Small intestine (tissue), 7 donors: Measurements from ENCODE around the gene CTNNA3. TPM values are rescaled to one million over a fixed set of nuclear protein-coding genes. Genes with fewer than 3 reads are reported as not detected.
"Not testable (repeated sequence)": the region's sequence is repeated elsewhere in the genome, so short reads cannot be mapped to it uniquely, and the experiment has no call there.

ENCODE experiments used
- DNase-seq, 2 donors: peaks; one replicate each; pipeline versions ENCODE4 v3.0.0 to v3.0.0-alpha.2; 2013
- FAIRE-seq: peaks from 2 replicates; lab custom pipeline; 2012; peaks lifted over from hg19 to GRCh38; lab: Jason Lieb, UNC
- H3K27ac ChIP-seq, 3 donors: one replicate each; pipeline ENCODE4 v1.5.1; 2013; ENCODE audit warnings: low read length in 2 of 3, mild to moderate bottlenecking in 2 of 3, control low read depth in 1 of 3, inconsistent platforms in 1 of 3, low read depth in 1 of 3, moderate library complexity in 1 of 3
- H3K27me3 ChIP-seq, 3 donors: one replicate each; pipeline ENCODE4 v1.6.1; 2013; ENCODE audit warnings: low read length in 3 of 3, inconsistent platforms in 1 of 3; ENCODE audit not compliant: control insufficient read depth in 3 of 3, insufficient read depth in 3 of 3
- H3K36me3 ChIP-seq, 3 donors: one replicate each; pipeline ENCODE4 v1.6.1; 2013; ENCODE audit warnings: low read length in 3 of 3, inconsistent platforms in 1 of 3, low read depth in 1 of 3, mild to moderate bottlenecking in 1 of 3, moderate library complexity in 1 of 3; ENCODE audit not compliant: control insufficient read depth in 3 of 3, insufficient read depth in 2 of 3
- H3K4me1 ChIP-seq, 3 donors: one replicate each; pipeline ENCODE4 v1.6.1; 2013; ENCODE audit warnings: low read length in 2 of 3, inconsistent platforms in 1 of 3, low read depth in 1 of 3, mild to moderate bottlenecking in 1 of 3, moderate library complexity in 1 of 3; ENCODE audit not compliant: control insufficient read depth in 3 of 3, insufficient read depth in 2 of 3
- H3K4me3 ChIP-seq, 3 donors: one replicate each; pipeline ENCODE4 v1.5.1; 2013; ENCODE audit warnings: low read length in 3 of 3, control low read depth in 1 of 3, inconsistent platforms in 1 of 3, low read depth in 1 of 3, mild to moderate bottlenecking in 1 of 3, moderate library complexity in 1 of 3
- H3K9me3 ChIP-seq, 2 donors: one replicate each; pipeline ENCODE4 v1.6.1; 2013; ENCODE audit warnings: low read depth in 1 of 2, low read length in 1 of 2; ENCODE audit not compliant: control insufficient read depth in 2 of 2, insufficient read depth in 1 of 2
- WGBS, 3 donors: extraction: QIAGEN DNeasy Blood & Tissue Kit; methylation state at CpG; one replicate each; pipeline ENCODE4 v1.1.7; 2013; 5-methylcytosine and 5-hydroxymethylcytosine counted together
- polyA plus RNA-seq, 4 donors: library from polyadenylated mRNA; stranded (reverse) in 3 of 4; unstranded in 1 of 4; fragments of 200-250 nt in 3 of 4; fragments of 120-200 nt in 1 of 4; gene quantifications; one replicate each; pipeline versions ENCODE4 v1.2.1 to v1.2.3, GENCODE V29; 2013
- donor health status: healthy with polysubstance abuse.
- donor health status: control.
- donor health status: control.
- donor health status: Bipolar disorder and iron deficiency.
- donor health status: healthy.

CTNNA3 gene
- polyA plus RNA-seq, 4 donors = 0.24 to 0.38 TPM; not detected in 2

DNA sequence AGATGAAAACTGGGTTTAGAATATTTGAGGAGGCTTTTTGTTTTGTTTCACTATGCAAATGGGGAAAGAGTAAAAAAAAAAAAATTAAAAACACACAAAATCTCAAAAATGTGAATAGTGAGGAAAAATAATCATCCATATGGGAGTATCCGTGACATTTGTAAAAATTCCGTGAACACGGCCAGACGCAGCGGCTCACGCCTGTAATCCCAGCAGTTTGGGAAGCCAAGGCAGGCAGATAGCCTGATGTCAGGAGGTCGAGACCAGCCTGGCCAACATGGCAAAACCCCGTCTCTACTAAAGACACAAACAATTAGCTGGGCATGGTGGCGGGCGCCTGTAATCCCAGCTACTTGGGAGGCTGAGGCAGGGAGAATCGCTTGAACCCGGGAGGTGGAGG, 1342.2 kb downstream of the CTNNA3 start:
- not testable (repeated sequence) for FAIRE-seq, H3K27ac ChIP-seq, H3K27me3 ChIP-seq, DNase-seq, H3K36me3 ChIP-seq, H3K4me3 ChIP-seq, H3K9me3 ChIP-seq, H3K4me1 ChIP-seq
- WGBS, 3 donors = 87 to 92% (median 88%) methylated on average over 12 of the region's 12 CpGs

DNA sequence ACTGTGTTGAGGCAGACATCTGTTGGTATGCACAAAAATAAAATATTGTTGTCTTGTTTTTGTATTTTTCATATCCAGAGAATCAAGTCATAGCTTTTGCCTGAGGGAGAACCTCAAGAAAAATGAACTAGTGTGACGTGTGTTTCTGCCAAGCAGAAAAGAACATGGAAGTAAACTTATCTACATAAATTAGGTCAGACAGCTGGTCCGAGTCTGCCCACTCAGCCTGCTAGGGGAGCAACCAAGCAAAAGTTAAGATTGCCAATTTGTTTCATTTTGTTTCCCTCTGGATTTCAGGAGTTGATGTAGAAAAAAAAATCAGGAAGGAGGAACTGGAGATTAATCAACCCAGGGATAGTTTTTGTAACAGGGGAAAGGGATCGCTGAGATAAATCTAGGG, 1342.6 kb downstream of the CTNNA3 start:
- no peak overlapping the region for H3K27ac ChIP-seq
- H3K36me3 ChIP-seq = no peaks in the 10 kb centered on the region
- no peaks in the 10 kb centered on the region for H3K4me1 ChIP-seq
- no peaks in the 10 kb centered on the region for H3K27me3 ChIP-seq
- DNase-seq (no peak), FAIRE-seq (no peak)
- no peaks in the 10 kb centered on the region for H3K9me3 ChIP-seq
- WGBS, 3 donors = 69 to 77% (median 72%) methylated on average over 3 of the region's 3 CpGs
- H3K4me3 ChIP-seq = no peak overlapping the region

DNA sequence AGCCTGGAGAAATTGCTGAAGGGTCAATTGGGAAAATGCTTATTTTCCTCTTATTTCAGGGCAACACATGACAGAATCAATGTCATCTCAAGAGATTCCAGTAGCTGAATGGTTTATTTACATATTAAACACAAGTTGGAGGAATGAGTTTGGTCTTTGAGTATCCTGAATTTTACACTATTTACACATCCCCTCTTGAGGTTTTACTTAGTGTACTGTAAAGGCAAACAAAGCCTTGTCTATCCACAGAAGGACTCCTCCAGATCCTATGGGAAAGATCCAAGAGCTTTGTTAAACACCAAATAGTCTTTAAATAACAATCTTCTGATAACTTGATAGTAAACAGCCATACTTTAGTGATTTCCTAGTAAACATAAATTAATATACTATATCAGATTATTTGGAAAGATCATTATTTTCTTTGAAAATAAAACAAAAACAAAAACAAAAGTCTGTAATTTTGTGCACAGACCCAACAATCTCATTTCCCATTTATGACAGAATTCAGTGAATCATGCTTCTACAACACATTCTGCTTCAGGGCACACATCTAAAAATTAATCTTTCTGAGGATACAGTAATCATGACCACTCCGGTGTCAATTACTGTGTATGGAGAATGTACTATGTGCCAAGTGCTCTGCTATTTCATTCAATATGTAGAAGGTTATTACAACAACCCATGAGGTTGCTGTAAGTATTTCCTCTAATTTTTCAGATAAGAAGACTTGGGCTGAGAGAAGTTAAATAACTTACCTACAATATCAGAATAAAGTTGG, 1345.2 kb downstream of the CTNNA3 start:
- no peak for FAIRE-seq
- no peaks in the 10 kb centered on the region for H3K27me3 ChIP-seq
- H3K9me3 ChIP-seq = no peaks in the 10 kb centered on the region
- no peaks in the 10 kb centered on the region for H3K4me1 ChIP-seq
- no peak overlapping the region for H3K27ac ChIP-seq
- no peak for DNase-seq
- H3K4me3 ChIP-seq = no peak overlapping the region
- no peaks in the 10 kb centered on the region for H3K36me3 ChIP-seq
- WGBS, 3 donors = 73 to 90% (median 86%) methylated on average over 1 of the region's 1 CpG

DNA sequence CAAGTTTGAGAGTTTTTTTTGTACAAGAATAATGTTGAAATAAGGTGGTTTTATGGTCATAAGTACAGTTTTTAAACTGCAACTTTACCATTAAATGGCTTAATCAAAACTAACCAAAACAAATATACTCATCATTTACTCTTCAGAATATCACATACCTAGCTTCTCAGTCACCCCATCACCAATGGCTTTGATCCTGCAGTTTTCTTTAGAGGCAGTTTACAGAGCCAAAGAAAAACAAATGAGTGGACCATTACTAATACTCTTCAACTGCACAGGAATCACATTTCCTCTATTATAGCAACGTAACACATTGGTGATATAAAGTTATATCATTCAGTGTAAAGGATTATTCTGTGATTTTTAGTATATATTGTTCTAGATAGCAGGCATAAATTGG, 1346.3 kb downstream of the CTNNA3 start:
- Histone ChIP-seq H3K4me1 (no peaks in the 10 kb centered on the region), H3K36me3 (no peaks in the 10 kb centered on the region), H3K9me3 (no peaks in the 10 kb centered on the region), H3K4me3 (no peak overlapping the region), H3K27me3 (no peaks in the 10 kb centered on the region), H3K27ac (no peak overlapping the region)
- FAIRE-seq = no peak
- 48 to 66% (median 52%) methylated on average over 1 of the region's 1 CpG for WGBS, 3 donors
- DNase-seq = no peak

DNA sequence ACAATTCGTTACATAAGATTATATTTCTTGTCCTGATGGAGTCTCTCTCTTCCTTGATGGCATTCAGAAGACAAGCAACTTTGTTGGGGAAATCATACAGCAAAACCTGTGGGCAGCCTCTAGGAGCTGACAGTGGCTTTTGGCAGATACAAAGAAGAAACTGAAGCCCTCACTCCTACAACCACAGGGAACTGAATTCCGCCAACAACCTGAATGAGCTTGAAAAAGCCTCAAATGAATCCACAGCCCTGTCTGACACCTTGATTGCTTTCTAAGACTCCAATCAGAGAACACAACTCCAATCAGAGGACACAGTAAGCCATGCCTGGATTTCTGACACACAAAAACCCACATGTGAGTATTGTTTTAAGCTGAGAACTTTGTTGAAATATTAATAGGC, 1346.9 kb downstream of the CTNNA3 start:
- 88 to 90% (median 89%) methylated on average over 2 of the region's 2 CpGs for WGBS, 3 donors
- Histone ChIP-seq H3K36me3 (no peaks in the 10 kb centered on the region), H3K9me3 (no peaks in the 10 kb centered on the region), H3K27me3 (no peaks in the 10 kb centered on the region), H3K27ac (no peak overlapping the region), H3K4me1 (no peaks in the 10 kb centered on the region), H3K4me3 (no peak overlapping the region)
- FAIRE-seq = no peak
- no peak for DNase-seq

DNA sequence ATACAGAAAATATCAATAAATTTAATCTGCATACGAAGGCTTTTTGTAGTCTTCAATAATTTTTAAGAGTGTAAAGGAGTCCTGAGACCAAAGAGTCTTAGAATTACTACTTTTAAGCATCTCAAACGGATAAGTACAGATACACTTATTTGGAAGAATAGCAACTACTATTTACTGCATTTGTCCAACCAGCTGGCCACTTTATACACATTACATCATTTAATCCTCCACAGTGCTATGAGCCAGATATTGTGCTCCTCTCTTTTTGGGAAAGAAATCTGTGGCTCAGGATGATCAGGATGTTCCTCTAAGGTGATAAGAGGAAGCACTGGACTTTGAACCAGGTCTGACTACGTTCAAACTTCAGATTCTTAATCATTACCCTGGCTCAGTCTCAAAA, 1358.8 kb downstream of the CTNNA3 start:
- Histone ChIP-seq H3K9me3 (peaks cover 0 to 5% of the 10 kb centered on the region in 2 donors), H3K36me3 (no peaks in the 10 kb centered on the region), H3K4me3 (no peak overlapping the region), H3K27ac (no peak overlapping the region), H3K4me1 (no peaks in the 10 kb centered on the region), H3K27me3 (no peaks in the 10 kb centered on the region)
- FAIRE-seq = no peak
- WGBS, 3 donors = 36 to 53% (median 52%) methylated on average over 3 of the region's 3 CpGs
- no peak for DNase-seq

DNA sequence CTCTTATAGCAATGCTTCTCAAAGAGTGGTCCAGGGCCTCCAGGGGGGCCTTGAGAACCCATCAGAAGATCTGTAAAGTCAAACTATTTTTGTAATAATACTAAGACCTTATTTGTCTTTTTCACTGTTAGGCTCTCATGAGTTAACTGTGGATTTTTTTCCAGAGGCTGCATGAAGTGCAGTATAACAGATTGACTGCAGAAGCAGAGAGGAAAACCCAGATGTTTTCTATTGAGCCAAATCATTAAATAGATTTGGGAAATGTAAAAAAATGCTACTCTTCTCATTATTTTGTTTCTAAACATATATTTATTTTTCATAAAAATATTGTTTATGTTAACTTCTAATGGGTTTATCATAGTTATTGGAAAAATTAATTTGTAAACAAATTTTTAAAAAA, 1359.2 kb downstream of the CTNNA3 start:
- Histone ChIP-seq H3K9me3 (peaks cover 0 to 5% of the 10 kb centered on the region in 2 donors), H3K4me1 (no peaks in the 10 kb centered on the region), H3K27me3 (no peaks in the 10 kb centered on the region), H3K4me3 (no peak overlapping the region), H3K27ac (no peak overlapping the region), H3K36me3 (no peaks in the 10 kb centered on the region)
- FAIRE-seq (no peak), DNase-seq (no peak)

DNA sequence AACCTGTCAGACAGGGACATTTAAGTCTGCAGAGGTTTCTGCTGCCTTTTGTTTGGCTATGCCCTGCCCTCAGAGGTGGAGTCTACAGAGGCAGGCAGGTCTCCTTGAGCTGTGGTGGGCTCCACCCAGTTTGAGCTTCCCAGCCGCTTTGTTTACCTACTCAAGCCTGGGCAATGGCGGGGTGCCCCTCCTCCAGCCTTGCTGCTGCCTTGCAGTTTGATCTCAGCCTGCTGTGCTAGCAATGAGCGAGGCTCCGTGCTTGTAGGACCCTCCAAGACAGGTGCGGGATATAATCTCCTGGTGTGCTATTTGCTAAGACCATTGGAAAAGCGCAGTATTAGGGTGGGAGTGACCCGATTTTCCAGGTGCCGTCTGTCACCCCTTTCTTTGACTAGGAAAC, 1360.2 kb downstream of the CTNNA3 start:
- H3K4me1 ChIP-seq, FAIRE-seq, H3K27me3 ChIP-seq, H3K4me3 ChIP-seq, H3K9me3 ChIP-seq, H3K27ac ChIP-seq, DNase-seq, H3K36me3 ChIP-seq: not testable (repeated sequence)
- 89 to 91% (median 90%) methylated on average over 8 of the region's 8 CpGs for WGBS, 3 donors

DNA sequence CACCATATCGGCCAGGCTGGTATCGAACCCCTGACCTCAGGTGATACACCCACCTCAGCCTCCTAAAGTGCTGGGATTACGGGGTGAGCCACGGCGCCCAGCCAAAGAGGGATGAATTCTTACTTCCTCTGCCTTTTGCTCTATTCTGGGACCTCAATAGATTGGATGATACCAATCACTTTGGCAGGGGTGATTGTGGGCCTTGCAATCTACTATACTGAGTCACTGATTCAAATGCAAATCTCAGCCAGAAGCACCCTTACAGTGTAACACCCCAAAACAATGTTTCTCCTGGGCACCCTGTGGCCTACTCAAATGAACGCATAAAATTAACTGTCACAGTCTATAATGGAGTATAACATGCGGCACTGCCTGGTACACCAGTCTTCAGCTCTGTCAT, 1366.8 kb downstream of the CTNNA3 start:
- peaks cover 0 to 2% (median 0%) of the 10 kb centered on the region in 3 donors for H3K27me3 ChIP-seq
- 90 to 96% (median 96%) methylated on average over 7 of the region's 7 CpGs for WGBS, 3 donors
- no peak overlapping the region for H3K4me3 ChIP-seq
- no peak for FAIRE-seq
- no peak overlapping the region for H3K27ac ChIP-seq
- no peaks in the 10 kb centered on the region for H3K36me3 ChIP-seq
- H3K4me1 ChIP-seq = no peaks in the 10 kb centered on the region
- no peaks in the 10 kb centered on the region for H3K9me3 ChIP-seq
- no peak for DNase-seq
